HG03097 (cell line): ENCODE results near the gene NRDE2.

Source experiments
- ATAC-seq: cut with Tn5 transposase; IDR thresholded peaks from one replicate; pipeline ENCODE4 v1.9.1; 2021; ENCODE audit not compliant: unreplicated experiment, low FRiP score

NRDE2 gene

GRCh38 chr14:90331497-90332270 is at the start of gene NRDE2:
NRDE2 (minus strand) TSS chr14:90331941; CDS start chr14:90331904, 37 bp downstream.
- peak; percentile 97 for ATAC-seq

GRCh38 chr14:90381011-90381786 is 49.5 kb upstream of the NRDE2 start:
- no peak for ATAC-seq

- ATAC-seq = no peak
Measured at GRCh38 chr14:90379106-90379505, 47.4 kb upstream of the NRDE2 start.

GRCh38 chr14:90378249-90378648 is 46.5 kb upstream of the NRDE2 start:
- ATAC-seq = no peak

GRCh38 chr14:90375934-90376333 is 44.2 kb upstream of the NRDE2 start:
- ATAC-seq = no peak

- ATAC-seq = no peak
Measured at GRCh38 chr14:90374813-90375212, 43.1 kb upstream of the NRDE2 start.

- no peak for ATAC-seq
Measured at GRCh38 chr14:90373887-90374286, 42.1 kb upstream of the NRDE2 start.

- no peak for ATAC-seq
Measured at GRCh38 chr14:90368946-90369721, 37.4 kb upstream of the NRDE2 start.

- no peak for ATAC-seq
Measured at GRCh38 chr14:90362558-90362896, 30.8 kb upstream of the NRDE2 start.

- no peak for ATAC-seq
Measured at GRCh38 chr14:90361865-90362557, 30.3 kb upstream of the NRDE2 start.

GRCh38 chr14:90358359-90358758 is 26.6 kb upstream of the NRDE2 start:
- ATAC-seq = no peak

GRCh38 chr14:90356925-90357324 is 25.2 kb upstream of the NRDE2 start:
- ATAC-seq = no peak

GRCh38 chr14:90355540-90356518 is 24.1 kb upstream of the NRDE2 start:
- no peak for ATAC-seq

GRCh38 chr14:90354551-90355298 is 23.0 kb upstream of the NRDE2 start:
- no peak for ATAC-seq

GRCh38 chr14:90349739-90350138 is 18.0 kb upstream of the NRDE2 start:
- no peak for ATAC-seq

GRCh38 chr14:90348270-90348669 is 16.5 kb upstream of the NRDE2 start:
- no peak for ATAC-seq

GRCh38 chr14:90345239-90345557 is 13.5 kb upstream of the NRDE2 start:
- no peak for ATAC-seq

GRCh38 chr14:90344331-90345238 is 12.8 kb upstream of the NRDE2 start:
- ATAC-seq = no peak
